DOHH2 (cell line): ENCODE data around the gene HTRA3.

ENCODE experiments used
- H3F3A ChIP-seq: fragments of 200-600 bp; sonication (generic), shearing (Covaris generic); 2 replicates; pipeline ENCODE4 v1.6.0; 2016; ENCODE audit warnings: antibody characterized with exemption, mild to moderate bottlenecking; ENCODE audit not compliant: control insufficient read depth, insufficient read depth
- H3K27ac ChIP-seq: fragments of 200-600 bp; sonication (generic); 2 replicates; pipeline ENCODE4 v1.5.1; 2014; ENCODE audit warnings: low read depth, mild to moderate bottlenecking, low read length, moderate library complexity
- H3K27me3 ChIP-seq: fragments of 200-600 bp; sonication (generic); 2 replicates; pipeline ENCODE4 v1.6.1; 2014; ENCODE audit warnings: mild to moderate bottlenecking, low read length, mixed read lengths; ENCODE audit not compliant: control insufficient read depth
- H3K36me3 ChIP-seq: fragments of 200-600 bp; sonication (generic); 2 replicates; pipeline ENCODE4 v1.6.1; 2014; ENCODE audit warnings: mild to moderate bottlenecking, low read length, moderate library complexity, mixed read lengths; ENCODE audit not compliant: control insufficient read depth
- H3K4me1 ChIP-seq: fragments of 200-600 bp; sonication (generic); 2 replicates; pipeline ENCODE4 v1.6.1; 2014; ENCODE audit warnings: mild to moderate bottlenecking, low read length, mixed read lengths; ENCODE audit not compliant: control insufficient read depth
- H3K4me2 ChIP-seq: fragments of 200-600 bp; sonication (generic); 2 replicates; pipeline ENCODE4 v1.6.0; 2014; ENCODE audit warnings: mild to moderate bottlenecking, low read length, moderate library complexity
- H3K4me3 ChIP-seq: fragments of 200-600 bp; sonication (generic); 2 replicates; pipeline ENCODE4 v1.5.1; 2014; ENCODE audit warnings: mild to moderate bottlenecking, low read length, mixed read lengths
- H3K79me2 ChIP-seq: fragments of 200-600 bp; sonication (generic); 2 replicates; pipeline ENCODE4 v1.6.1; 2014; ENCODE audit warnings: mild to moderate bottlenecking, low read length, mixed read lengths; ENCODE audit not compliant: control insufficient read depth
- H3K9me2 ChIP-seq: fragments of 200-600 bp; sonication (generic); replicated peaks from 2 replicates; pipeline ENCODE4 v1.6.1; 2014; ENCODE audit warnings: mild to moderate bottlenecking, low read length, mixed read lengths; ENCODE audit not compliant: control insufficient read depth
- H3K9me3 ChIP-seq: fragments of 200-600 bp; sonication (generic); 2 replicates; pipeline ENCODE4 v1.6.1; 2014; ENCODE audit warnings: antibody characterized with exemption, low read length, mixed read lengths; ENCODE audit not compliant: control insufficient read depth, insufficient read depth
- H4K20me1 ChIP-seq: fragments of 200-600 bp; sonication (generic); 2 replicates; pipeline ENCODE4 v1.6.0; 2014; ENCODE audit warnings: low read depth, mild to moderate bottlenecking, antibody characterized with exemption, low read length, moderate library complexity; ENCODE audit not compliant: control insufficient read depth, insufficient read depth
- CTCF ChIP-seq: fragments of 200-600 bp; sonication (generic); IDR thresholded peaks from one replicate; pipeline ENCODE4 v1.5.1; 2014; ENCODE audit warnings: antibody characterized with exemption, mild to moderate bottlenecking, low read depth, low read length; ENCODE audit not compliant: poor library complexity, severe bottlenecking
- EZH2phosphoT487 ChIP-seq: fragments of 200-600 bp; sonication (generic); IDR thresholded peaks from 2 replicates; pipeline ENCODE4 v1.6.1; 2017; ENCODE audit warnings: borderline replicate concordance, mild to moderate bottlenecking, antibody characterized with exemption, low read length, moderate library complexity, mixed read lengths

Gene HTRA3

GRCh38 chr4:8224975-8225625, 44.5 kb upstream of the HTRA3 start:
- Histone ChIP-seq H3F3A (peaks cover 6% of the 10 kb centered on the region), H3K4me1 (peaks cover 40% of the 10 kb centered on the region), H3K9me3 (no peaks in the 10 kb centered on the region), H3K27me3 (no peaks in the 10 kb centered on the region), H3K36me3 (peaks cover 80% of the 10 kb centered on the region), H3K27ac (no peak overlapping the region), H3K4me3 (no peak overlapping the region), H3K4me2 (no peak overlapping the region), H4K20me1 (no peaks in the 10 kb centered on the region), H3K79me2 (peaks cover 12% of the 10 kb centered on the region), H3K9me2 (no peaks in the 10 kb centered on the region)
- no peak for TF ChIP-seq CTCF
- no peak for TF ChIP-seq EZH2phosphoT487

DNA sequence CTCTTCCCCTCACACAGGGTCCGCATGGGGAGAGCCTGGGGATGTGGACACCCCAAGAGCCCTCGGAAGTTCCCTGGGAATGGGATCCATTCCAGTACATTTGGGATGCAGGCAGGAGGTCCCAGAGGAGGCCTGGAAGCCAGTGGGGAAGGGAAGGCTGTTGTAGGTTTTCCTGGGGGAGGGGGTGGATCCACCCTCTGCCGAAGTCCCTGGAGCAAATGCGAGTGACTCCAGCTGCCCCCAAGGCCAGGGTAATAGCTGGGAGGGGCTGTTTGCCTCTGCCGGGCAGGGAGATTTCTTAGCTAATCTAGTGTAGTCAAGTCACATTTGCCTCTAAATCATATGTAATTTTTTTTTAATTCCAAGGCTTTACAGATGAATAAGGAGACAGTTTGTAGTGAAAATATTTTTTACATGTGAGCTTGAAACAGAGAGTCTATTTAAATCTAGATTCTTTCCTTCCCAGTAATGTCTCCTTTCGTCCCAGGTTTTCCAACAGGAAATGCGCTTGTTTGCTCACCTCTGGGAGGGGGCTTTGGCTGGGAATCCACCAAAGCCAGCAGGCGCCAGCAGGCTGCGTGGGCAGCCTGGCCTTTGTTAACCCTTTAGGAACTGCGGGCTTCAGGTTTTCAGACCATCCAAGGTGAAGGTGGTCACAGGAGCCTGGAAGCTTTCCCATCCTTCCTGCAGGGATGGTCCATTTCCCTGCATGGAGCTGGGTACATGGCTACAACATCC, 43.7 kb upstream of the HTRA3 start:
- Histone ChIP-seq H4K20me1 (no peaks in the 10 kb centered on the region), H3K27me3 (no peaks in the 10 kb centered on the region), H3K27ac (no peak overlapping the region), H3K4me1 (peaks cover 47% of the 10 kb centered on the region), H3K4me2 (no peak overlapping the region), H3K9me3 (no peaks in the 10 kb centered on the region), H3F3A (peaks cover 11% of the 10 kb centered on the region), H3K4me3 (no peak overlapping the region), H3K9me2 (no peaks in the 10 kb centered on the region), H3K79me2 (peaks cover 16% of the 10 kb centered on the region), H3K36me3 (peaks cover 72% of the 10 kb centered on the region)
- TF ChIP-seq EZH2phosphoT487 (no peak), CTCF (no peak)

- H3K4me3 ChIP-seq = no peak overlapping the region
Observed at GRCh38 chr4:8227201-8227770, 42.3 kb upstream of the HTRA3 start.

More at GRCh38 chr4:8227201-8227770, 42.3 kb upstream of the HTRA3 start:
- H4K20me1 ChIP-seq = no peaks in the 10 kb centered on the region
- peaks cover 73% of the 10 kb centered on the region for H3K36me3 ChIP-seq
- peaks cover 21% of the 10 kb centered on the region for H3K79me2 ChIP-seq
- no peak overlapping the region for H3K4me2 ChIP-seq
- TF ChIP-seq EZH2phosphoT487 (no peak), CTCF (no peak)
- no peaks in the 10 kb centered on the region for H3K27me3 ChIP-seq
- H3K9me2 ChIP-seq = no peaks in the 10 kb centered on the region
- H3K4me1 ChIP-seq = peaks cover 44% of the 10 kb centered on the region
- no peak overlapping the region for H3K27ac ChIP-seq
- peaks cover 6% of the 10 kb centered on the region for H3F3A ChIP-seq
- H3K9me3 ChIP-seq = no peaks in the 10 kb centered on the region
